GM21528 (cell line): ENCODE results near the gene CAMSAP1.

Experiments
- ATAC-seq: cut with Tn5 transposase; IDR thresholded peaks from one replicate; pipeline ENCODE4 v1.9.1; 2021; ENCODE audit warnings: mild to moderate bottlenecking, moderate library complexity; ENCODE audit not compliant: unreplicated experiment, low FRiP score

CAMSAP1 gene

GRCh38 chr9:135884328-135885035, 22.9 kb downstream of the CAMSAP1 start:
- ATAC-seq = no peak

GRCh38 chr9:135883410-135884089, 23.8 kb downstream of the CAMSAP1 start:
- no peak for ATAC-seq

- ATAC-seq = no peak
Observed at GRCh38 chr9:135882011-135882410, 25.3 kb downstream of the CAMSAP1 start.

GRCh38 chr9:135880438-135880837, 26.9 kb downstream of the CAMSAP1 start:
- no peak for ATAC-seq

GRCh38 chr9:135879619-135880018, 27.7 kb downstream of the CAMSAP1 start:
- ATAC-seq = no peak

- no peak for ATAC-seq
Observed at GRCh38 chr9:135879237-135879601, 28.1 kb downstream of the CAMSAP1 start.

- ATAC-seq = no peak
Observed at GRCh38 chr9:135878528-135879236, 28.7 kb downstream of the CAMSAP1 start.

- no peak for ATAC-seq
Observed at GRCh38 chr9:135877791-135878527, 29.4 kb downstream of the CAMSAP1 start.

GRCh38 chr9:135876936-135877335, 30.4 kb downstream of the CAMSAP1 start:
- ATAC-seq = no peak

- no peak for ATAC-seq
Observed at GRCh38 chr9:135874859-135875258, 32.5 kb downstream of the CAMSAP1 start.

GRCh38 chr9:135869909-135870308, 37.4 kb downstream of the CAMSAP1 start:
- ATAC-seq = no peak

- ATAC-seq = no peak
Observed at GRCh38 chr9:135865531-135865930, 41.8 kb downstream of the CAMSAP1 start.

GRCh38 chr9:135864447-135865049, 42.8 kb downstream of the CAMSAP1 start:
- ATAC-seq = no peak

GRCh38 chr9:135862809-135863208, 44.5 kb downstream of the CAMSAP1 start:
- no peak for ATAC-seq

- no peak for ATAC-seq
Observed at GRCh38 chr9:135858491-135859185, 48.7 kb downstream of the CAMSAP1 start.

GRCh38 chr9:135857843-135858242, 49.5 kb downstream of the CAMSAP1 start:
- ATAC-seq = no peak

GRCh38 chr9:135857371-135857786, 50.0 kb downstream of the CAMSAP1 start:
- ATAC-seq = no peak

GRCh38 chr9:135851748-135852147, 55.6 kb downstream of the CAMSAP1 start:
- ATAC-seq = no peak

- no peak for ATAC-seq
Observed at GRCh38 chr9:135850737-135851136, 56.6 kb downstream of the CAMSAP1 start.

- no peak for ATAC-seq
Observed at GRCh38 chr9:135849181-135849580, 58.2 kb downstream of the CAMSAP1 start.
